Nephron (organoid): ENCODE results near the gene SDK2.

Experiments used
- H3K27ac Mint-ChIP-seq, 3 experiments: 2 replicates each; pipeline ENCODE4 v1.8.0; 2020; ENCODE audit warnings: mixed read lengths in 3 of 3, mild to moderate bottlenecking in 2 of 3, moderate library complexity in 1 of 3
- H3K27me3 Mint-ChIP-seq: 2 replicates; pipeline ENCODE4 v1.8.0; 2021; ENCODE audit warnings: low read depth, mild to moderate bottlenecking, moderate library complexity, mixed read lengths
- H3K36me3 Mint-ChIP-seq: 2 replicates; pipeline ENCODE4 v1.8.0; 2020; ENCODE audit warnings: low read depth, mixed read lengths
- H3K4me1 Mint-ChIP-seq: 2 replicates; pipeline ENCODE4 v1.8.0; 2020; ENCODE audit warnings: mixed read lengths
- H3K4me3 Mint-ChIP-seq, 3 experiments: 2 replicates each; pipeline ENCODE4 v1.8.0; 2020; ENCODE audit warnings: mild to moderate bottlenecking in 3 of 3, mixed read lengths in 3 of 3, moderate library complexity in 2 of 3
- H3K9me3 Mint-ChIP-seq: 2 replicates; pipeline ENCODE4 v1.8.0; 2020; ENCODE audit warnings: mixed read lengths
- TF ChIP-seq, protein P1 (sequence below), 3 experiments: fragments of 200-600 bp; sonication (generic); IDR thresholded peaks; one replicate each; pipeline ENCODE4 v1.5.0; 2021; ENCODE audit warnings: antibody characterized with exemption in 3 of 3; ENCODE audit not compliant: unreplicated experiment in 3 of 3

Gene SDK2

GRCh38 chr17:73508057-73508930 lies 136.0 kb downstream of the SDK2 start:
- no peaks in the 10 kb centered on the region for H3K9me3 Mint-ChIP-seq
- H3K4me1 Mint-ChIP-seq = peaks cover 4% of the 10 kb centered on the region
- H3K27me3 Mint-ChIP-seq = no peaks in the 10 kb centered on the region

GRCh38 chr17:73506470-73507435 lies 137.5 kb downstream of the SDK2 start:
- no peak overlapping the region for H3K4me3 Mint-ChIP-seq
- TF ChIP-seq, protein P1, sequence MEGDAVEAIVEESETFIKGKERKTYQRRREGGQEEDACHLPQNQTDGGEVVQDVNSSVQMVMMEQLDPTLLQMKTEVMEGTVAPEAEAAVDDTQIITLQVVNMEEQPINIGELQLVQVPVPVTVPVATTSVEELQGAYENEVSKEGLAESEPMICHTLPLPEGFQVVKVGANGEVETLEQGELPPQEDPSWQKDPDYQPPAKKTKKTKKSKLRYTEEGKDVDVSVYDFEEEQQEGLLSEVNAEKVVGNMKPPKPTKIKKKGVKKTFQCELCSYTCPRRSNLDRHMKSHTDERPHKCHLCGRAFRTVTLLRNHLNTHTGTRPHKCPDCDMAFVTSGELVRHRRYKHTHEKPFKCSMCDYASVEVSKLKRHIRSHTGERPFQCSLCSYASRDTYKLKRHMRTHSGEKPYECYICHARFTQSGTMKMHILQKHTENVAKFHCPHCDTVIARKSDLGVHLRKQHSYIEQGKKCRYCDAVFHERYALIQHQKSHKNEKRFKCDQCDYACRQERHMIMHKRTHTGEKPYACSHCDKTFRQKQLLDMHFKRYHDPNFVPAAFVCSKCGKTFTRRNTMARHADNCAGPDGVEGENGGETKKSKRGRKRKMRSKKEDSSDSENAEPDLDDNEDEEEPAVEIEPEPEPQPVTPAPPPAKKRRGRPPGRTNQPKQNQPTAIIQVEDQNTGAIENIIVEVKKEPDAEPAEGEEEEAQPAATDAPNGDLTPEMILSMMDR (IDR thresholded peaks at IDR 0.05; ENCODE audit: unreplicated experiment in 3 of 3) = no peak
- no peak overlapping the region for H3K27ac Mint-ChIP-seq
- no peaks in the 10 kb centered on the region for H3K27me3 Mint-ChIP-seq
- H3K36me3 Mint-ChIP-seq = peaks cover 8% of the 10 kb centered on the region
- H3K9me3 Mint-ChIP-seq = no peaks in the 10 kb centered on the region
- peaks cover 4% of the 10 kb centered on the region for H3K4me1 Mint-ChIP-seq

More at GRCh38 chr17:73508057-73508930, 136.0 kb downstream of the SDK2 start:
- H3K27ac Mint-ChIP-seq = no peak overlapping the region
- H3K4me3 Mint-ChIP-seq = no peak overlapping the region
- peaks cover 5% of the 10 kb centered on the region for H3K36me3 Mint-ChIP-seq
- TF ChIP-seq, protein P1 (IDR thresholded peaks at IDR 0.05; ENCODE audit: unreplicated experiment in 3 of 3) = no peak

GRCh38 chr17:73503560-73503959 lies 140.7 kb downstream of the SDK2 start:
- no peak overlapping the region for H3K27ac Mint-ChIP-seq
- H3K27me3 Mint-ChIP-seq = no peaks in the 10 kb centered on the region
- H3K36me3 Mint-ChIP-seq = peaks cover 8% of the 10 kb centered on the region
- TF ChIP-seq, protein P1 (IDR thresholded peaks at IDR 0.05; ENCODE audit: unreplicated experiment in 3 of 3) = no peak
- H3K4me1 Mint-ChIP-seq = peaks cover 7% of the 10 kb centered on the region
- H3K9me3 Mint-ChIP-seq = no peaks in the 10 kb centered on the region
- H3K4me3 Mint-ChIP-seq = no peak overlapping the region

GRCh38 chr17:73500414-73500999 lies 143.7 kb downstream of the SDK2 start:
- Mint-ChIP-seq H3K27me3 (peaks cover 9% of the 10 kb centered on the region), H3K9me3 (no peaks in the 10 kb centered on the region), H3K4me1 (peaks cover 20% of the 10 kb centered on the region), H3K36me3 (peaks cover 8% of the 10 kb centered on the region), H3K27ac (no peak overlapping the region), H3K4me3 (no peak overlapping the region)
- TF ChIP-seq, protein P1 (IDR thresholded peaks at IDR 0.05; ENCODE audit: unreplicated experiment in 3 of 3) = no peak

DNA sequence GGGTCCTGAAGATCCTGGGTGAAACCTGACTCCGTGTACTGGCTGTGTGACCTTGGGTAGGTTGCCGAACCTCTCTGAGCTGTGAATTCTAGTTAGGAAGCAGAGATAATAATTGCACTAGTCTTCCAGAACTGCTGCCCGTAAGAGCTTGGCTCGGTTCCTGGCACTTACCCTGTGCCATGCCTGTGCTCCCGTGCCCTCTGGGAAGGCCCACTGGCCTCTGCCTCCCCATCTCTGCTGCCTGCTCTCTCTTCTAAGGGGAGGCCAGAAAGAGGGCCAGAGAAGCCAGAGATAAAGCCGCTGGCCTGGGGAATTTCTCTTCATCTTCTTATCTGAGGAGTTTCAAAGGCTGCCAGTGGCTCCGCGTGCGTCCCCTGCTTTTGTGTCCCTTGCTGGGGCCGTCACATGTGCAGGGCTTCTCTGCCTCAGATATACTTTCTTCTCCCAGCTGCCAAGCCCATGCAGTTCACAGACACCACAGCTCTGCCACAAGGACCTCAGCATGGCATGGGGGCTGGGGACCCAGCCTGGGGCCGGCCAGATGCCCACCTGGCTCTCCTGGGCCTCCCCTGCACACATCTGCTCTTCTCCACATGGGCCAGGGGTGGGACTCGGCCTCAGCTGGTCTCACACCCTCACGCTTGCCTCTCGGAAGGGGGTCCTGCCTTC lies 145.2 kb downstream of the SDK2 start:
- Mint-ChIP-seq H3K27ac (no peak overlapping the region), H3K36me3 (peaks cover 6% of the 10 kb centered on the region), H3K9me3 (no peaks in the 10 kb centered on the region), H3K4me1 (peaks cover 30% of the 10 kb centered on the region), H3K27me3 (peaks cover 9% of the 10 kb centered on the region), H3K4me3 (no peak overlapping the region)
- TF ChIP-seq, protein P1 (IDR thresholded peaks at IDR 0.05; ENCODE audit: unreplicated experiment in 3 of 3) = no peak
